Neural progenitor cell (in vitro differentiated cells): ENCODE measurements around the gene TSSK3.

Experiments
- CTCF ChIP-seq: fragments of 200-600 bp; sonication (generic); IDR thresholded peaks from 2 replicates; pipeline ENCODE4 v1.5.1; 2017; ENCODE audit warnings: antibody characterized with exemption, mild to moderate bottlenecking
- EZH2 ChIP-seq: fragments of 200-600 bp; sonication (generic); IDR thresholded peaks from 2 replicates; pipeline ENCODE4 v1.6.1; 2017; ENCODE audit warnings: antibody characterized with exemption, mild to moderate bottlenecking, moderate library complexity
- EZH2phosphoT487 ChIP-seq: fragments of 200-600 bp; sonication (generic); IDR thresholded peaks from 2 replicates; pipeline ENCODE4 v1.6.1; 2017; ENCODE audit warnings: antibody characterized with exemption

- TF ChIP-seq CTCF (no peak), EZH2 (no peak), EZH2phosphoT487 (no peak)
Observed at GRCh38 chr1:32316903-32317277, 45.4 kb upstream of the TSSK3 start.
